Dermis microvascular lymphatic vessel endothelial cell (primary cell): ENCODE results near the gene TPH2. TPM values are rescaled to one million over a fixed set of nuclear protein-coding genes. Genes with fewer than 3 reads are reported as not detected.

Experiments
- total RNA-seq: library from RNA; depleted of rRNA; stranded (reverse); fragments of >200 nt; gene quantifications from 2 replicates; pipeline ENCODE4 v1.2.1, GENCODE V29; 2014

Gene TPH2
- total RNA-seq, 1 donor from 2014 or later, result not detected

Other genes with a start within 250 kb of the TPH2 start
- 6.2 and 8.0 TPM in 2 replicates for gene RAB21, start 184.0 kb upstream of the TPH2 start, total RNA-seq
- 19.4 and 39.1 TPM in 2 replicates for gene TBC1D15, start 99.1 kb upstream of the TPH2 start, total RNA-seq